Measurements from ENCODE around the gene TGFB2. TPM values are rescaled to one million over a fixed set of nuclear protein-coding genes. Genes with fewer than 3 reads are reported as not detected.

TGFB2 gene
- total and polyA plus RNA-seq, 2 experiments from 2014 or later = 0.31 to 1.4 TPM

DNA sequence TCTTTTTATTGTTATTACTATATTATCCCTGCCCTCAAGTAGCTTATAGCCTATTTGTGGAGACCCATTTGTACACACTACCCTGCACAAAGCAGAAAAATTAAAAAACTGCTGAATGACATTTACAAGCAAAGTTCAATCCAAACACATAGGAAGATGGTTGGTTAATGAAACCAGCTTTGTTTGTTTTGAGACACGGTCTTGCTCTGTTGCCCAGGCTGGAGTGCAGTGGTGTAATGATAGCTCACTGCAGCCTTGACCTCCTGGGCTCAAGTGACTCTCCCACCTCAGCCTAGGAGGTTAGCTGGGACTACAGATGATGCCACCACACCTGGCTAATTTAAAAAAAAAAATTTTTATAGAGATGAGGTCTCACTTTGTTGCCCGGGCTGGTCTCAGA is 31.6 kb downstream of the TGFB2 start (continued):
- TF ChIP-seq, protein P1, sequence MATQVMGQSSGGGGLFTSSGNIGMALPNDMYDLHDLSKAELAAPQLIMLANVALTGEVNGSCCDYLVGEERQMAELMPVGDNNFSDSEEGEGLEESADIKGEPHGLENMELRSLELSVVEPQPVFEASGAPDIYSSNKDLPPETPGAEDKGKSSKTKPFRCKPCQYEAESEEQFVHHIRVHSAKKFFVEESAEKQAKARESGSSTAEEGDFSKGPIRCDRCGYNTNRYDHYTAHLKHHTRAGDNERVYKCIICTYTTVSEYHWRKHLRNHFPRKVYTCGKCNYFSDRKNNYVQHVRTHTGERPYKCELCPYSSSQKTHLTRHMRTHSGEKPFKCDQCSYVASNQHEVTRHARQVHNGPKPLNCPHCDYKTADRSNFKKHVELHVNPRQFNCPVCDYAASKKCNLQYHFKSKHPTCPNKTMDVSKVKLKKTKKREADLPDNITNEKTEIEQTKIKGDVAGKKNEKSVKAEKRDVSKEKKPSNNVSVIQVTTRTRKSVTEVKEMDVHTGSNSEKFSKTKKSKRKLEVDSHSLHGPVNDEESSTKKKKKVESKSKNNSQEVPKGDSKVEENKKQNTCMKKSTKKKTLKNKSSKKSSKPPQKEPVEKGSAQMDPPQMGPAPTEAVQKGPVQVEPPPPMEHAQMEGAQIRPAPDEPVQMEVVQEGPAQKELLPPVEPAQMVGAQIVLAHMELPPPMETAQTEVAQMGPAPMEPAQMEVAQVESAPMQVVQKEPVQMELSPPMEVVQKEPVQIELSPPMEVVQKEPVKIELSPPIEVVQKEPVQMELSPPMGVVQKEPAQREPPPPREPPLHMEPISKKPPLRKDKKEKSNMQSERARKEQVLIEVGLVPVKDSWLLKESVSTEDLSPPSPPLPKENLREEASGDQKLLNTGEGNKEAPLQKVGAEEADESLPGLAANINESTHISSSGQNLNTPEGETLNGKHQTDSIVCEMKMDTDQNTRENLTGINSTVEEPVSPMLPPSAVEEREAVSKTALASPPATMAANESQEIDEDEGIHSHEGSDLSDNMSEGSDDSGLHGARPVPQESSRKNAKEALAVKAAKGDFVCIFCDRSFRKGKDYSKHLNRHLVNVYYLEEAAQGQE (IDR thresholded peaks at IDR 0.05; ENCODE audit: unreplicated experiment) = no peak
- TF ChIP-seq POLR2AphosphoS5 (IDR thresholded peaks at IDR 0.05; ENCODE audit: low read depth) (no peak), JUNB (IDR thresholded peaks at IDR 0.05; ENCODE audit: unreplicated experiment) (no peak), CTCF (conservative IDR thresholded peaks at IDR 0.05; ENCODE audit: low read depth in 2 of 2) (no peak)

GRCh38 chr1:218377143-218377660 is 32.1 kb downstream of the TGFB2 start:
- no peaks in the 10 kb centered on the region for H3K4me1 ChIP-seq (ENCODE audit: insufficient read depth)
- H3K27ac ChIP-seq (ENCODE audit: low read depth) = no peak overlapping the region
- DNase-seq (ENCODE audit: low spot score) = no peak
- H3K4me3 ChIP-seq = no peak overlapping the region
- H3K27me3 ChIP-seq (ENCODE audit: insufficient read depth) = no peaks in the 10 kb centered on the region
- no peak for ATAC-seq
- no peaks in the 10 kb centered on the region; the same call in 2 of the 3 replicates for H3K9me3 Mint-ChIP-seq
- no peaks in the 10 kb centered on the region for H3K79me2 ChIP-seq (replicated peaks; ENCODE audit: insufficient read depth)
- peaks cover 2% of the 10 kb centered on the region; the same call in 1 of the 3 replicates for H3K4me1 Mint-ChIP-seq
- H2AFZ ChIP-seq = no peak overlapping the region
- H3K27ac Mint-ChIP-seq = no peak overlapping the region
- no peaks in the 10 kb centered on the region for H4K20me1 ChIP-seq (replicated peaks; ENCODE audit: insufficient read depth)
- no peaks in the 10 kb centered on the region for H3K36me3 Mint-ChIP-seq (ENCODE audit: low read depth)
- H3K27me3 Mint-ChIP-seq (ENCODE audit: insufficient read depth, low read depth, poor library complexity) = peaks cover 9% of the 10 kb centered on the region
- H3F3A ChIP-seq (replicated peaks; ENCODE audit: low read depth) = no peaks in the 10 kb centered on the region
- H3K9me2 ChIP-seq (ENCODE audit: insufficient read depth) = no peaks in the 10 kb centered on the region
- H3K4me3 Mint-ChIP-seq = no peak overlapping the region
- no peaks in the 10 kb centered on the region for H3K36me3 ChIP-seq (ENCODE audit: insufficient read depth)
- no peak overlapping the region for H3K4me2 ChIP-seq
- no peak for TF ChIP-seq EZH2phosphoT487 (IDR thresholded peaks at IDR 0.05; ENCODE audit: unreplicated experiment)
- no peak for TF ChIP-seq STAT1 (IDR thresholded peaks at IDR 0.05; ENCODE audit: unreplicated experiment)
- TF ChIP-seq ZNF331 (CRISPR knock-in tag; IDR thresholded peaks at IDR 0.05; ENCODE audit: low read depth) = no peak
- TF ChIP-seq NANOG (IDR thresholded peaks at IDR 0.05; ENCODE audit: borderline replicate concordance) = no peak
- no peak for TF ChIP-seq ZNF462 (CRISPR knock-in tag; IDR thresholded peaks at IDR 0.05)
- TF ChIP-seq CTCF (conservative IDR thresholded peaks at IDR 0.05; ENCODE audit: low read depth in 2 of 2) = no peak
- no peak for TF ChIP-seq JUNB (IDR thresholded peaks at IDR 0.05; ENCODE audit: unreplicated experiment)
- TF ChIP-seq POLR2AphosphoS5 (IDR thresholded peaks at IDR 0.05; ENCODE audit: low read depth) = no peak
- no peak for TF ChIP-seq CREB1 (CRISPR knock-in tag; IDR thresholded peaks at IDR 0.05; ENCODE audit: low read depth)

Data from GM23338 (cell line).